ENCODE data around the gene PPARG.

GRCh38 chr3:12363397-12364195, 74.7 kb downstream of the PPARG start:
- TF ChIP-seq CTCF (IDR thresholded peaks at IDR 0.05), result no peak
- TF ChIP-seq POLR2A (IDR thresholded peaks at IDR 0.05), result no peak

Measured in Peyer's patch (tissue), 4 donors.